GM13976 (cell line): ENCODE measurements around the gene GPT2.

Source experiments
- DNase-seq: peaks from one replicate; pipeline ENCODE4 v3.0.0; 2012; ENCODE audit warnings: low spot score
- in situ Hi-C: fragments of 300-500 bp; cut with MboI; formaldehyde crosslinking; loops from one replicate; pipeline ENCODE4 v1.12.0; 2022; ENCODE audit warnings: low sequenced_read_pairs, mixed read lengths, inconsistent platforms; ENCODE audit not compliant: unreplicated experiment
- TF ChIP-seq, protein P1 (sequence below): IDR thresholded peaks from 2 replicates; pipeline ENCODE4 v1.5.1; 2012; ENCODE audit warnings: borderline replicate concordance, mild to moderate bottlenecking; ENCODE audit not compliant: insufficient read depth; ENCODE audit errors: extremely low read depth, missing control alignments, control extremely low read depth

Gene GPT2

DNA sequence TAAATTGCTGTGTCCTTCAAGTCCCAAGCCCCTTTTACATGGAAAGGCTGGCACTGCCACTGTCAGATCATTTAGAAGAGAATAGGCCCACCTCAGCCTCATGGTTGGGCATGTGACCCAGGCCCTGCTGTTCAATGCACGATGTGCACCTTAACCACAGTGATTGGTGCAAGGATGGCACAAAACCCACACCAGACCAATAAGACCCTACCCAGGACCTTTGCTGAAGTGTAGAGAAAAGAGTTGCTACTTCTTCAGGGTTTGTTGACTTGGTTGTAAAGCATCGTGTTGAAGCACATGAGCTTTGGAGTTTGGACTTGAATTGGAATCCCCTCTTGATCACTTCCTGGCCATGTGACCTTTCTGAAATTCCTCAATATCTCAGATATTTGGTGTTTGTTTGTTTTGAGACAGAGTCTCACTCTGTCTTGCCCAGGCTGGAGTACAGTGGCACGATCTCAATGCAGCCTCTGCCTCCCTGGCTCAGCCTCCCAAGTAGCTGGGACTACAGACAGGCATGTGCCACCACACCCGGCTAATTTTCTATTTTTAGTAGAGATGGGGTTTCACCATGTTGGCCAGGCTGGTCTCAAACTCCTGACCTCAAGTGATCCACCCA, 64.5 kb downstream of the GPT2 start:
- TF ChIP-seq, protein P1, sequence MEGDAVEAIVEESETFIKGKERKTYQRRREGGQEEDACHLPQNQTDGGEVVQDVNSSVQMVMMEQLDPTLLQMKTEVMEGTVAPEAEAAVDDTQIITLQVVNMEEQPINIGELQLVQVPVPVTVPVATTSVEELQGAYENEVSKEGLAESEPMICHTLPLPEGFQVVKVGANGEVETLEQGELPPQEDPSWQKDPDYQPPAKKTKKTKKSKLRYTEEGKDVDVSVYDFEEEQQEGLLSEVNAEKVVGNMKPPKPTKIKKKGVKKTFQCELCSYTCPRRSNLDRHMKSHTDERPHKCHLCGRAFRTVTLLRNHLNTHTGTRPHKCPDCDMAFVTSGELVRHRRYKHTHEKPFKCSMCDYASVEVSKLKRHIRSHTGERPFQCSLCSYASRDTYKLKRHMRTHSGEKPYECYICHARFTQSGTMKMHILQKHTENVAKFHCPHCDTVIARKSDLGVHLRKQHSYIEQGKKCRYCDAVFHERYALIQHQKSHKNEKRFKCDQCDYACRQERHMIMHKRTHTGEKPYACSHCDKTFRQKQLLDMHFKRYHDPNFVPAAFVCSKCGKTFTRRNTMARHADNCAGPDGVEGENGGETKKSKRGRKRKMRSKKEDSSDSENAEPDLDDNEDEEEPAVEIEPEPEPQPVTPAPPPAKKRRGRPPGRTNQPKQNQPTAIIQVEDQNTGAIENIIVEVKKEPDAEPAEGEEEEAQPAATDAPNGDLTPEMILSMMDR = no peak
- in situ Hi-C loops = no loop called here
- no peak for DNase-seq

DNA sequence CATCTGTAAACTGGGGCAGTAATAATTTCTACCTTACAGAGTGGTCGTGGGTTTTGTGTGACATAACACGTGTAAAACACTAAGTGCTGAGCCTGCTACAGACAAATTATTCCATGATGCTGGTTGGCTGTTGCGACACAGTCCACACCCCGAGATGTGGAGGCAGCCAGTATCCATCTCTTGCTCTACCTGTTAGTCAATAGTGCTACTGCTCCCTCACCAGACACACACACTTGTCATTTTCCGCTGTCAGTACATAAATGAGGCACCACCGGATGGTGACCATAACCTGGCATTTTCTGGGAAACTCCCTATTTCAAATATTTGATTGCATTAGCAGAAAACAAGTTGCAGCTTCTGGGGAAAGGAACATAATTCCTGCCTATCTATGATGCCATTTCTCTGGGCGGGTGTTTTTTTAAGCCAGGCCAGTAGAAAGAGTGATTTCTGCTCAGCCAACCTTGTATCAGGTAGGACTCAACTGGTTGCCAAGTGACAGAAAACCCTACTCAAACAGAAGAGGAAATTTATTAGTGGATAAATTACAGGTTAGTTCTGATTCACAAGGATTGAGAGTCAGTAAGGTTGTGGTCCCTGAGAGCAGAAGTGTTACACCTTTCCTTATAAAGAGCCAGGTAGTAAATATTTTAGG, 65.2 kb downstream of the GPT2 start:
- TF ChIP-seq, protein P1 = no peak
- DNase-seq = no peak
- in situ Hi-C loops = no loop called here

DNA sequence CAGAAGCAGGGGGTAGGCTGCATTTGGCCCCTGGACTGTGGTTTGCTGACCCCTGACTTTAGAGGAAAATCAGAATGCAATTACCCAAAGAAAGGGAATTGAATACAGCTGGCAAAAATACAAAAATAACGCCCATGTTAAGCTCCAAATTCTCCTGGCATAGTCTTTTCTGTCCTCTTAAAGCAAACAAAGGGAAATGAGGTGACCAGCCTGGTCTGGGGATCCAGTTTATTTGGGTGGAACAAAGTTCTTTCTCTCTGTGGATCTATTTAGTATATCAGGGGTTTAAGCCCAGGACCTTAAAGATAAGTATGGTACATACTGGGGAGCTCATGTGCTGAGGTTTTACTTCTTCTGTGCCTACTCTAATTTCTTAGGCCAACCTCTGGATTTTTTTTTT, 65.8 kb downstream of the GPT2 start:
- no peak for DNase-seq
- TF ChIP-seq, protein P1 = no peak
- in situ Hi-C loops = loop anchor here (25.0 kb wide), 1 partner anchor 187 kb away; the partner anchor contains the start of gene NETO2

DNA sequence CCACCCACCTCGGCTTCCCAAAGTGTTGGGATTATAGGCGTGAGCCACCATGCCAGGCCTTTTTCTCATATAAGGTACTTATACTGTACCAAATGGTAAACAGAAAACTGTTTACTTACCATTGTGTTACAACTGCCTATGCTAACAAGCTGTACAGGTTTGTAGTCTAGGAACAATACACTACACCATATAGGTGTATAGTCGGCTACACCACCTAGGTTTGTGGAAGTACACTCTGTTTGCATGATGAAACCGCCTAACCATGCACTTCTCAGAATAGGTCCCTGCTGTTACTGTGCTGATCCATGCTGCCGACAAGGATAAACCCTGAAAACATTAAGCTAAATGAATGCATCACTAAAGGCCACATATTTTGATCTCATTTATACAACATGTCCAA, 70.4 kb downstream of the GPT2 start:
- TF ChIP-seq, protein P1 = no peak
- in situ Hi-C loops = loop anchor here (25.0 kb wide), 1 partner anchor 183 kb away; the partner anchor contains the start of gene NETO2

DNA sequence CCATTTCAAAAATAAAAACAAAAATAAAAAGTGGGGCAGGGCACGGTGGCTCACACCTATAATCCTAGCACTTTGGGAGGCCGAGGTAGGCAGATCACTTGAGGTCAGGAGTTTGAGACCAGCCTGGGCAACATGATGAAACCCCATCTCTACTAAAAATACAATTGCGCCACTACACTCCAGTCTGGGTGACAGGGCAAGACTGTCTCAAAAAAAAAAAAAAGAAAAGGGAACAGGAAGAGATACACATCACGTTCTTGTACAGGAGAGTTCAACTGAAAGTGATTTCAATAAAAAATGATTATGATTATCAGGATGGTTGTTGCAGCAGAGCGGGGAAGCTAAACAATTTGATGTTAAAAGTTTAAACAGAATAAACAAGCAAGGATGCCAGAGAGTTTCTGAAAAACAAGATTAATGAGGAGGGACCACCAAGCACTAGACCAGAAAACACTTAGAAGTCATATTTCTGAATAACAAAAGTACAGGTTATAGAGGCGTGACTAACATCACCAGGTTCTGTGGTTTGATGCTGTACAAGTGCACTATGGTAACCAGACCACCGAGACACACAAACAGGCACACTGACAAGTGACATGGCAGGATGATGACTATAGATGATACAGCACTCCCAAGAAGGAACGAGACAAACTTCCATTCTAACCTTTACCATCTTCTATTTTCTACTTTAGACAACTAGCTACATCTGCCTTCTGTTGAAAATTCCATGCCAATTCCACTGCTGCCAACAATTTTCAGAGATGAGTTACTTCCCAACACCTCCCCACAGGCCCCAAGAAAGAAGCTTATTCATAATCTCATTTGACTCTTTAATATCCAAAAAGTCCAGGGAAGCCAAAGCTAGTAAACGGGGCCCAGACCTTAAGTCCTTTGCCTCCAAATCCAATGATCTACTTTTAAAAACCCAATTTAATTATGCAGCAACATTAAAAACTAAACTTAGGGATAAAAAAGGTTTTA, 77.5 kb downstream of the GPT2 start:
- TF ChIP-seq, protein P1 = no peak
- no peak for DNase-seq
- in situ Hi-C loops = loop anchor here (25.0 kb wide), 1 partner anchor 176 kb away; the partner anchor contains the start of gene NETO2

More for the DNA sequence above, 70.4 kb downstream of the GPT2 start:
- DNase-seq = no peak

DNA sequence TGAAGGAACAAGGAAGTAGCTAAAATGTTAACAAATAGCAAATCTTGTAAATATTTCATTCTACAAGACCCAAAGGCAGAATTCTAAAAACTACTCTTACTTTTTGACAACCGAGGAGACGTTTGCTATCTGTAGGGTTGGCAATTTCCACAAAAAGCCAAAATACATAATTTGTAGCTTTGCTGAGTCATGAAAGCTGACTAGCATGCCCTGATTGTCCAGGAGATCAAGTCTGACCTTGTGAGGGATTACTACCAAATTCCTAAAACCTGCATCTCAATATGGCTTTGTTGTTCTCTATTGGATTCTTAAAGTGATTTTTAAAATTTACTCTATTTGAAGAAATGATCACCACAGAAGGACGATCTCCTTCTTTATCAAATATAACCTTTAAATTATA, 78.5 kb downstream of the GPT2 start:
- in situ Hi-C loops = loop anchor here (25.0 kb wide), 1 partner anchor 175 kb away; the partner anchor contains the start of gene NETO2
- no peak for DNase-seq
- TF ChIP-seq, protein P1 = no peak
